ENCODE measurements around the gene SYNDIG1L.

- TF ChIP-seq CTCF (IDR thresholded peaks at IDR 0.05) (no peak), POLR2A (IDR thresholded peaks at IDR 0.05) (no peak), POLR2AphosphoS5 (IDR thresholded peaks at IDR 0.05) (no peak)
Observed at GRCh38 chr14:74403619-74404417, 22.2 kb downstream of the SYNDIG1L start.

All from prostate gland (tissue), 2 donors.